Measurements from ENCODE around the gene EMC10. TPM values are rescaled to one million over a fixed set of nuclear protein-coding genes. Genes with fewer than 3 reads are reported as not detected.
A peak's percentile ranks its signal among the peaks of the same experiment; 100 is the strongest.
"Not testable (repeated sequence)": the region's sequence is repeated elsewhere in the genome, so short reads cannot be mapped to it uniquely, and the experiment has no call there.

The EMC10 gene
- 98.2 and 135 TPM in 2 replicates for total RNA-seq (2014; rRNA removed; shearing (Covaris generic))

GRCh38 chr19:50476224-50476906 is at the start of gene EMC10, which contains the start of gene GARIN5A:
EMC10 (plus strand) TSS chr19:50476507; CDS start chr19:50476545, 38 bp downstream.
GARIN5A (minus strand) TSS chr19:50476848; CDS start chr19:50476388, 460 bp downstream.
- DNase-seq (ENCODE audit: low read depth) = peak; percentile 97

- DNase-seq (ENCODE audit: low read depth) = no peak
These were observed 48.9 kb upstream of the EMC10 start for GRCh38 chr19:50427318-50427925.

- DNase-seq (ENCODE audit: low read depth) = peak; percentile 58
These were observed 48.3 kb upstream of the EMC10 start for GRCh38 chr19:50427997-50428425.

DNA sequence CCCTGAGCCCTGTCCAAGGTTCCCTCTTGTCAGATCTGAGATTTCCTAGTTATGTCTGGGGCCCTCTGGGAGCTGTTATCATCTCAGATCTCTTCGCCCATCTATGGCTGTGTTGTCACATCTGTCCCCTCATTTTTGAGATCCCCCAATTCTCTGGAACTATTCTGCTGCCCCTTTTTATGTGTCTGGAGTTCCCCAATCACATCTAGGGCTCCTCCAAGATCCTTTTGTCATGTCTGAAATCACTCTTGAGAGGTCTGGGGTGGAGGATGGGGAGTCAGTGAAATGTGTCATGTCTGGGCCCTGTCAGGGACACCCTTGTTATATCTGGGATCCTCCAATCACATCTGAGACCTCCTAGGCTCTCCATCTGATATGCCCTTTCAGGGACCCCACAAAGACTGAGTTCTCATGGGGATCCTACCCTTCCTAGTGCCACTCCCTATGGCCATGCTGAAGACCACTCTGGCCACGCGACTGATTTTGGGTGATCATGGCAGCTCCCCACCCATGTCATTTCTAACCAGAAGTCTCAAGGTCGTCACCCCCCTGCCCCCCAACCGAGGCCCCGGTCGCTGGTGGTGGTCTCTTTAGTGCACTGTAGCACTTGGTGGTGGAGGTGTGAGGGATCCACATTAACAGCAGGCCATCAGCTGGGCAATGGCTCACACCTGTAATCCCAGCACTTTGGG is 47.4 kb upstream of the EMC10 start:
- no peak for DNase-seq (ENCODE audit: low read depth)

DNA sequence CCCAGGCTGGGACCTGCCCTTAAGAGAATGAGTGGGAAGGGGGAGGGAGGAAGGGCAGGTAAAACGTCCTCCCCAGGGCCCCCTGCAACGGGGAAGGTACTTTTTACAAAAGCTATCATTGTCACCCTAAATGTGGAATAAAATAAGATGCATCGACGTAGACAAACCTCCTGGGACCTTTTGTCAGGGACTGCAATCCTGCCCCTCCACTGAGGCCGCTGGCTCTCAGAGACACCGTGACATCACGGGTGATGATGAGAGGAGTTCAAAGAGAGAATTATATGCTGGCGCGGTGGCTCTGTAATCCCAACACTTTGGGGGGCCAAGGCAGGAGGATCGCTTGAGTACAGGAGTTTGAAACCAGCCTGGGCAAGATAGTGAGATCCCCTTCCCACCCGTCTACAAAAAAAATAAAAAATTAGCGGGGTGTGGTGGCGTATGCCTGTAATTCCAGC is 45.4 kb upstream of the EMC10 start:
- DNase-seq (ENCODE audit: low read depth) = no peak

DNA sequence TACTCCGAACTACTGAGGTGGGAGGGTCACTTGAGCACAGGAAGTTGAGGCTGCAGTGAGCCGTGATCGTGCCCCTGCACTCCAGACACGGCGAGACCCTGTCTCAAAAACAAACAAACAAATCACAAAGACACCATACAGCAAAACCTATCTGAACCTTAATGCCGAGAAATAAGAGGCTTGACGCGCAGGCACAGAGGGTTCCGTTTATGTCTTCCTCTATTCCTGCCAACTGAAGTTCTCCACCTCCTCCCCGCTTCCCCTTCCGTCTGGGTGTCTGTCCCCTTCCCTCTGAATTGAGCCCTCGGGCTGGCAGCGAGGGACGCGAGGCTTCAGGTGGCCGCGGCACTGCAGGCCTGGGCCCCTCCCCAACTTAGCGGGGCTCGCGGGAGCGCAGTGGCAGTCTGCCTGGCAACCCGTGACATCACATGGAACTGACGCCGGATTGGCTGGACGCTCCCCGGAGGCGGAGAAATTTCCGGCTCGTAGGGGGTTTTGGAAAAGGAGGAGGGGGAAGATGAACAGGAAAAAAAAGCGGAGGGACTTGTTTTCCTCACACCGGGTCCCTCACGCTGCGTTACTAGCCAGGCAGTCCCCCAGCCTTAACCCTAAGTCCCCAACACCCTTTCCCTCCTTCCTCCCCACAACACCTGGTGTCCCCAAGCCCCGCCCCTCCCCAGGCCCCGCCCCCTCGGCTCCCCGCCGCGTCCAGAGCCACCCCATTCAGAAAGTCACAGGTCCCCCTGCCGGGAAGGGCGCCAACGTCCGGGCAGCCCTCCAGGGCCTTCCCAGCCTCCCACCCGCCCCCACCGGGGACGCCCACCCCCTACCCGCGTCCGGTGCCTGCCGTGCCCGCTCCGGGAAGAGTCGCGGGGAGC is 44.7 kb upstream of the EMC10 start:
- peak; percentile 78 for DNase-seq (ENCODE audit: low read depth)

- DNase-seq (ENCODE audit: low read depth) = peak; percentile 21
These were observed 43.9 kb upstream of the EMC10 start, which contains the start of gene MYBPC2 for GRCh38 chr19:50432221-50433028. MYBPC2 (plus strand) TSS chr19:50432892; CDS start chr19:50432954, 62 bp downstream.

- DNase-seq (ENCODE audit: low read depth) = no peak
These were observed 42.8 kb upstream of the EMC10 start for GRCh38 chr19:50433201-50434180.

DNA sequence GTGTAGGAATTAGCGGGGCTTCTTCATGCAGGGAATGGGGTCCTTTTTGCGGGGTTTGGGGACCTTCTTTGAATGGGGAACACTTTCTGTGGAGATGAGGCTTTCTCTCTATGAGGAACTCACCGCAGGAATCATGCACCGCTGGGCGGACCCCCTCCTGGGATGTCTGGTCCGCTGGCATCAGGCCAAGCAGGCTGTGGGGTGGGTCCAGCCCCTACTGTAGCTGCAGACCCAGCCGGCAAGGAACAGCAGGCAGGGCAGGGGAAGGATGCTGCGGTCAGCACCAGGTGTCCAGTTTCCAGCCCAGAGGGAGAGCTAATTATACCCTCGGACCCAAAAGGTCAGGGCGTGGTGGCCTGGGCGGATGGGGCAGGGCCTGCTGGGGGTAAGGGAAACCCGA is 41.8 kb upstream of the EMC10 start:
- peak; percentile 38 for DNase-seq (ENCODE audit: low read depth)

GRCh38 chr19:50435221-50435620 is 41.1 kb upstream of the EMC10 start:
- no peak for DNase-seq (ENCODE audit: low read depth)

DNA sequence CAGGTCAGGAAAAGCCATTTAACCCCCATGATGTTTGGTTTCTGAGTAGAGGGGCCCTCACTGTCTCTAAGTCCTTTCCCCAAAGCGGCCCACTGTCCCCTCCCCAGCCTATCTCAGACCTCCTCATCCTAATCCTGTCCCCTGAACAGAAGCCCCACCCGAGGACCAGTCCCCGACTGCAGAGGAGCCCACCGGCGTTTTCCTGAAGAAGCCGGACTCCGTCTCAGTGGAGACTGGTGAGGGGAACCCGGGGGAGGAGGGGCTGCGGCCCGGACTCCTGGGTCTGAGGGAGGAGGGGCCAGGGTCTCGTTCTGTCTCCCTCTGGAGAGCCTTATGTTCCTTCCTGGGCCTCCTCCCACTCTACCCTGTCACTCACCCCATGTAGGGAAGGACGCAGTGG is 40.7 kb upstream of the EMC10 start:
- no peak for DNase-seq (ENCODE audit: low read depth)

DNA sequence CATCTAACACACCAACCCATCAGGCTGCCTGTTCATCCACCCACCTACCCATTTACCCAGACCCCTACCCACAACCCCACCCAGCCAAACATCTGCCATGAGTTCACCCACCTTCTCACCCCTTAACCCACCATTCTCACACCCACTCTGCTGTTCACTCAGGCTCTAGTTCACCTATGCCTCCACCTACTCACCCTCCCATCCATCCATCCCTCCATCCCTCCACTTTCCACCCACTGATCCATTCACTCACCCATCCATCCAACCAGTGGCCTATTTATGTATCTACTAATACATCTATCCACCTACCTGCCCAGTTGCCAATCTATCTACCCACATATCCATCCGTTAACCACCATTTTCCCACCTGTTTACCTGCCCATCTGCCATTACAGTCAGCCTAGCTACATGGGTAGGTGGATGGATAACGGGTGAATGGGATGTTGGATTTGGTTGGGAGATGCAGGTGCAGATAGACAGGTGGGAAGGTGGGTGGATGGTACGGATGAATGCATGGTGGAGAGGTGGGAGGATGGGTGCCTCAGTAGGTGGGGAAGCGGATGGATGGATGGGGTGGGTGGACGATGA is 38.4 kb upstream of the EMC10 start:
- no peak for DNase-seq (ENCODE audit: low read depth)

GRCh38 chr19:50439130-50439529 is 37.2 kb upstream of the EMC10 start:
- not testable (repeated sequence) for DNase-seq (ENCODE audit: low read depth)

- DNase-seq (ENCODE audit: low read depth) = no peak
These were observed 32.2 kb upstream of the EMC10 start for GRCh38 chr19:50444059-50444458.

DNA sequence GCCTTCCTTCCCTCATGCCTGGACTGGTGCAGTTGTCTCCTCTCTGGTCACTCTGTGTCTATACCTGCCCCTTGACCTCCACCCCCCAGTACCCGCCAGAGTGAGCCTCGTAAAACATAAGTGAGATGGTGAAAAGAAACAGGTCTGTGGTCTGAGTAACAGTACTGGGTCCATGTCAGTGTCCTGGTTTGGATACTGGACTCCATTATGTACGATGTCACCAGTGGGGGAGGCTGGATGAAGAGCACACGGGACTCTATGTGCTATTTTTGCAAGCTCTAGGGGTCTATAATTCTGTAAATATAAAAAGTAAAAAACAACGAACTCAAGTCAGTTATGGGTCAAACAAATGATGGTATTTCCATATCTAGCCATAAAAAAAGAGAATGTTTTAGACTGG is 29.3 kb upstream of the EMC10 start:
- DNase-seq (ENCODE audit: low read depth) = no peak

DNA sequence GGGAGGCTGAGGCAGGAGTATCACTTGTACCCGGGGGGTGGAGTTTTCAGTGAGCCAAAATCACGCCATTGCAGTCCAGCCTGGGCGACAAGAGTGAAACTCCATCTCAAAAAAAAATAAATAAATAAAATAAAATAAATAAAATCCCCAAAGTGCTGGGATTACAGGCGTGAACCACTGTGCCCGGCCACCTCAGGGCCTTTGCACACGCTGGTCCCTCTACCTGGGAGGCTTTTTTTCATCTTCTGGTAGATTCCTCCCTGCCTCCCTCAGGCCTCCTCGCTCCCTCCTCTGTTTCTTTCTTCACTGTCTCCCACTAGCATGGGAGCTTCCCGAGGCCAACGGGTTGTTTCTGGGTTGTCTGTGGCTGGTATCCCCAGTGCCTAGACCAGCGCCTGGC is 28.6 kb upstream of the EMC10 start:
- no peak for DNase-seq (ENCODE audit: low read depth)

DNA sequence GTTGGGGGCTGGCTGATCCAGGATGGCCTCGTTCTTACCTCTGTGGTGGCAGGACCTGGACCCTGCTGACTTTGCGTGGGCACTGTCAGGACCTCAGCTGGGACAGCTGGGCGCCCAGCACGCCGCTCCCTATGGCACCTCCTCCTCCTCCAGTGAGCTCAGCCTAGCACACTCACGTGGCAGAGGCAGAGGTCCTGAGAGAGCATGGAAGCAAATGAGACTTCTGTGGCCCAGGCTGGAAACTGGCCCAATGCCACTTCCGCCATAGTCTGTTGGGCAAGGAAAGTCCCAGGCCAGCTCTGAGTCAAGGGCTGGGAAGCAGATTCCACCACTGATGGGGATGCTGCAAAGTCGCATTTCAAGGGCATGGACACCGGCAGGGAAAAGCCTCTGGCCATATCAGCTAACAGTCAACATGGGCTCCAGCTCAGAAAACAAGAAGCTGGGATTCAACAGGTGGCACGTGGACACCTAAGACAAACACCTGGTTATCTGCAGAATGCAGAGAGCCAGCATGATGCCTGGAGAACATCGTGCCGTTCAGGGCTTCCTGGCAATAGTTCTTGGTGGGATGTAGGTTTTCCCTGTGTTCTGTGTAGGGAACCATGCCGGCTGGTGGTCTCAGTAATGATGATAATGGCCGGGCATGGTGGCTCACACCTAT is 26.9 kb upstream of the EMC10 start:
- peak; percentile 85 for DNase-seq (ENCODE audit: low read depth)

Measured in Daoy (cell line).